ENCODE results near the gene TBL1XR1. TPM values are rescaled to one million over a fixed set of nuclear protein-coding genes. Genes with fewer than 3 reads are reported as not detected.
A peak's percentile ranks its signal among the peaks of the same experiment; 100 is the strongest.
"Not testable (repeated sequence)": the region's sequence is repeated elsewhere in the genome, so short reads cannot be mapped to it uniquely, and the experiment has no call there.

TBL1XR1 gene
- total and polyA plus RNA-seq, 2 experiments from 2014 or later = 30.2 to 165 TPM

- peaks cover 97% of the 10 kb centered on the region for H4K20me1 ChIP-seq (ENCODE audit: insufficient read depth, poor library complexity, severe bottlenecking)
Observed at GRCh38 chr3:177141471-177141870, 55.8 kb downstream of the TBL1XR1 start.

GRCh38 chr3:177139220-177139619 lies 58.1 kb downstream of the TBL1XR1 start:
- H4K20me1 ChIP-seq (ENCODE audit: insufficient read depth, poor library complexity, severe bottlenecking) = peaks cover 81% of the 10 kb centered on the region
- not testable (repeated sequence) for H3K9me3 ChIP-seq (ENCODE audit: low read depth)

More at GRCh38 chr3:177141471-177141870, 55.8 kb downstream of the TBL1XR1 start:
- peak overlapping the region; percentile 15 for H3K27ac ChIP-seq
- peak overlapping the region; percentile 36 for H3K4me2 ChIP-seq
- no peak for DNase-seq (ENCODE audit: low spot score)
- no peaks in the 10 kb centered on the region for H3K9me3 ChIP-seq (ENCODE audit: low read depth)
- TF ChIP-seq CTCF (IDR thresholded peaks at IDR 0.05; ENCODE audit: poor library complexity) = no peak
- TF ChIP-seq EZH2phosphoT487 (IDR thresholded peaks at IDR 0.05; ENCODE audit: low read depth, severe bottlenecking, unreplicated experiment) = no peak
- no peak for TF ChIP-seq EZH2 (IDR thresholded peaks at IDR 0.05; ENCODE audit: borderline replicate concordance)
- H2AFZ ChIP-seq = no peak overlapping the region
- no peaks in the 10 kb centered on the region for H3K36me3 ChIP-seq (replicated peaks; ENCODE audit: insufficient read depth, low read depth)
- peaks cover 100% of the 10 kb centered on the region for H3K79me2 ChIP-seq
- 58% methylated on average over 6 of the region's 6 CpGs for WGBS (ENCODE audit: low lambda C conversion rate, missing lambda C conversion rate)
- peaks cover 9% of the 10 kb centered on the region for H3K4me1 ChIP-seq (ENCODE audit: insufficient read depth)
- no peak overlapping the region for H3K4me3 ChIP-seq
- no peaks in the 10 kb centered on the region for H3K9me2 ChIP-seq (replicated peaks; ENCODE audit: insufficient read depth)
- H3K27me3 ChIP-seq = no peaks in the 10 kb centered on the region

GRCh38 chr3:177137774-177138705 lies 59.2 kb downstream of the TBL1XR1 start:
- WGBS (ENCODE audit: low lambda C conversion rate, missing lambda C conversion rate) = 95% methylated on average over 7 of the region's 7 CpGs
- no peaks in the 10 kb centered on the region for H3K36me3 ChIP-seq (replicated peaks; ENCODE audit: insufficient read depth, low read depth)
- no peak for DNase-seq (ENCODE audit: low spot score)
- peaks cover 9% of the 10 kb centered on the region for H3K4me1 ChIP-seq (ENCODE audit: insufficient read depth)
- H3K4me2 ChIP-seq = no peak overlapping the region
- H3K9me3 ChIP-seq (ENCODE audit: low read depth) = no peaks in the 10 kb centered on the region
- H3K27me3 ChIP-seq = no peaks in the 10 kb centered on the region
- peaks cover 99% of the 10 kb centered on the region for H3K79me2 ChIP-seq
- H3K4me3 ChIP-seq = no peak overlapping the region
- TF ChIP-seq CTCF (IDR thresholded peaks at IDR 0.05; ENCODE audit: poor library complexity) (no peak), EZH2 (IDR thresholded peaks at IDR 0.05; ENCODE audit: borderline replicate concordance) (no peak), EZH2phosphoT487 (IDR thresholded peaks at IDR 0.05; ENCODE audit: low read depth, severe bottlenecking, unreplicated experiment) (no peak)
- peaks cover 80% of the 10 kb centered on the region for H4K20me1 ChIP-seq (ENCODE audit: insufficient read depth, poor library complexity, severe bottlenecking)
- H2AFZ ChIP-seq = no peak overlapping the region
- no peaks in the 10 kb centered on the region for H3K9me2 ChIP-seq (replicated peaks; ENCODE audit: insufficient read depth)
- H3K27ac ChIP-seq = no peak overlapping the region

More at GRCh38 chr3:177139220-177139619, 58.1 kb downstream of the TBL1XR1 start:
- H3K9me2 ChIP-seq (replicated peaks; ENCODE audit: insufficient read depth); DNase-seq (ENCODE audit: low spot score); H3K4me3 ChIP-seq; H3K4me1 ChIP-seq (ENCODE audit: insufficient read depth); H3K27ac ChIP-seq; H3K4me2 ChIP-seq; H3K36me3 ChIP-seq (replicated peaks; ENCODE audit: insufficient read depth, low read depth); H3K27me3 ChIP-seq; H2AFZ ChIP-seq: not testable (repeated sequence)
- H3K79me2 ChIP-seq = peaks cover 99% of the 10 kb centered on the region
- 97% methylated on average over 10 of the region's 10 CpGs for WGBS (ENCODE audit: low lambda C conversion rate, missing lambda C conversion rate)

- no peak for DNase-seq (ENCODE audit: low spot score)
- H4K20me1 ChIP-seq (ENCODE audit: insufficient read depth, poor library complexity, severe bottlenecking) = peaks cover 80% of the 10 kb centered on the region
- H3K9me2 ChIP-seq (replicated peaks; ENCODE audit: insufficient read depth) = no peaks in the 10 kb centered on the region
- H3K27ac ChIP-seq = peak overlapping the region; percentile 79
- H3K36me3 ChIP-seq (replicated peaks; ENCODE audit: insufficient read depth, low read depth) = no peaks in the 10 kb centered on the region
- H3K9me3 ChIP-seq (ENCODE audit: low read depth) = no peaks in the 10 kb centered on the region
- peaks cover 99% of the 10 kb centered on the region for H3K79me2 ChIP-seq
- no peak overlapping the region for H3K4me2 ChIP-seq
- H2AFZ ChIP-seq = no peak overlapping the region
- TF ChIP-seq CTCF (IDR thresholded peaks at IDR 0.05; ENCODE audit: poor library complexity) (no peak), EZH2phosphoT487 (IDR thresholded peaks at IDR 0.05; ENCODE audit: low read depth, severe bottlenecking, unreplicated experiment) (no peak), EZH2 (IDR thresholded peaks at IDR 0.05; ENCODE audit: borderline replicate concordance) (no peak)
- H3K27me3 ChIP-seq = no peaks in the 10 kb centered on the region
- H3K4me1 ChIP-seq (ENCODE audit: insufficient read depth) = peaks cover 6% of the 10 kb centered on the region
- H3K4me3 ChIP-seq = no peak overlapping the region
- WGBS (ENCODE audit: low lambda C conversion rate, missing lambda C conversion rate) = 82% methylated on average over 6 of the region's 6 CpGs
Observed at GRCh38 chr3:177136741-177137140, 60.5 kb downstream of the TBL1XR1 start.
